WTC11 (cell line): Measurements from ENCODE around the gene MYO15A. TPM values are rescaled to one million over a fixed set of nuclear protein-coding genes. Genes with fewer than 3 reads are reported as not detected.

ENCODE experiments used
- ATAC-seq: fragments of 200-7000 bp; cut with Tn5 transposase; 2 replicates; pipeline ENCODE4 v1.10.0; 2021; ENCODE audit warnings: mild to moderate bottlenecking, moderate library complexity
- CTCF ChIA-PET: fragments of 300-600 bp; sonication (Branson Sonifier 250); formaldehyde crosslinking; loops from one replicate; lab custom pipeline; 2021; ENCODE audit warnings: antibody characterized with exemption; lab: Charles Lee
- POLR2A ChIA-PET: fragments of 350-600 bp; sonication (Branson Sonifier 250); formaldehyde crosslinking; loops from one replicate; lab custom pipeline; 2021; ENCODE audit warnings: antibody characterized with exemption; lab: Charles Lee
- DNase-seq: peaks from one replicate; pipeline ENCODE4 v3.0.0; 2021; ENCODE audit warnings: low spot score
- H3K27ac Mint-ChIP-seq: 2 replicates; pipeline ENCODE4 v1.8.0; 2021; ENCODE audit warnings: mixed read lengths
- H3K27me3 Mint-ChIP-seq: 2 replicates; pipeline ENCODE4 v1.8.0; 2021; ENCODE audit warnings: low read depth, mild to moderate bottlenecking, moderate library complexity, mixed read lengths
- H3K36me3 Mint-ChIP-seq: 2 replicates; pipeline ENCODE4 v1.8.0; 2021; ENCODE audit warnings: mixed read lengths
- H3K4me1 Mint-ChIP-seq: 2 replicates; pipeline ENCODE4 v1.8.0; 2022; ENCODE audit warnings: mixed read lengths
- H3K4me3 Mint-ChIP-seq: 2 replicates; pipeline ENCODE4 v1.8.0; 2021; ENCODE audit warnings: mild to moderate bottlenecking, moderate library complexity, mixed read lengths
- H3K9me3 Mint-ChIP-seq: 2 replicates; pipeline ENCODE4 v1.8.0; 2021; ENCODE audit warnings: mixed read lengths
- ATF1 ChIP-seq: sonication (generic); formaldehyde crosslinking; IDR thresholded peaks from 2 replicates; pipeline ENCODE4 v1.8.1; 2023; ENCODE audit warnings: mild to moderate bottlenecking, moderate library complexity, missing genetic modification reagents
- CBFB ChIP-seq: sonication (generic); formaldehyde crosslinking; IDR thresholded peaks from 2 replicates; pipeline ENCODE4 v1.8.1; 2022; ENCODE audit warnings: mild to moderate bottlenecking, low read depth, missing genetic modification reagents
- ELF4 ChIP-seq: sonication (generic); formaldehyde crosslinking; IDR thresholded peaks from 2 replicates; pipeline ENCODE4 v1.8.1; 2022; ENCODE audit warnings: low read depth, mild to moderate bottlenecking, moderate library complexity, missing genetic modification reagents
- EMX1 ChIP-seq: fragments of 250-450 bp; sonication (Bioruptor Pico); IDR thresholded peaks from 2 replicates; pipeline ENCODE4 v1.8.0; 2021; ENCODE audit warnings: mild to moderate bottlenecking
- GABPB1 ChIP-seq: sonication (generic); formaldehyde crosslinking; IDR thresholded peaks from 2 replicates; pipeline ENCODE4 v1.8.1; 2023; ENCODE audit warnings: mild to moderate bottlenecking, missing genetic modification reagents
- IRF2 ChIP-seq: sonication (generic); formaldehyde crosslinking; IDR thresholded peaks from 2 replicates; pipeline ENCODE4 v1.8.0; 2022; ENCODE audit warnings: low read depth, missing genetic modification reagents, borderline replicate concordance
- NFATC4 ChIP-seq: fragments of 250-450 bp; sonication (Bioruptor Pico); IDR thresholded peaks from 2 replicates; pipeline ENCODE4 v1.9.0; 2021; ENCODE audit warnings: mild to moderate bottlenecking
- NFE2L1 ChIP-seq: sonication (generic); formaldehyde crosslinking; IDR thresholded peaks from 2 replicates; pipeline ENCODE4 v1.8.1; 2023; ENCODE audit warnings: missing genetic modification reagents
- PRRX2 ChIP-seq: fragments of 250-450 bp; sonication (Bioruptor Pico); IDR thresholded peaks from 2 replicates; pipeline ENCODE4 v1.8.0; 2021; ENCODE audit warnings: mild to moderate bottlenecking
- RELA ChIP-seq: sonication (generic); formaldehyde crosslinking; IDR thresholded peaks from 2 replicates; pipeline ENCODE4 v1.8.1; 2022; ENCODE audit warnings: missing genetic modification reagents, mild to moderate bottlenecking, borderline replicate concordance
- ZBTB21 ChIP-seq: sonication (generic); formaldehyde crosslinking; IDR thresholded peaks from 2 replicates; pipeline ENCODE4 v1.8.1; 2023; ENCODE audit warnings: mild to moderate bottlenecking, missing genetic modification reagents, borderline replicate concordance
- ZNF671 ChIP-seq: fragments of 250-450 bp; sonication (Bioruptor Pico); IDR thresholded peaks from 2 replicates; pipeline ENCODE4 v1.8.0; 2021; ENCODE audit warnings: mild to moderate bottlenecking
- total RNA-seq: library from RNA; stranded (reverse); gene quantifications from 3 replicates; pipeline ENCODE4 v1.2.3, GENCODE V29; 2021
- TF ChIP-seq, protein P1 (sequence below): sonication (generic); formaldehyde crosslinking; IDR thresholded peaks from 2 replicates; pipeline ENCODE4 v1.8.0; 2022; ENCODE audit warnings: missing genetic modification reagents
- TF ChIP-seq, protein P2 (sequence below): sonication (generic); formaldehyde crosslinking; conservative IDR thresholded peaks from 2 replicates; pipeline ENCODE4 v1.8.1; 2023; ENCODE audit warnings: mild to moderate bottlenecking, low read depth, missing genetic modification reagents, moderate library complexity
- TF ChIP-seq, protein P3 (sequence below): sonication (generic); formaldehyde crosslinking; IDR thresholded peaks from 2 replicates; pipeline ENCODE4 v1.8.0; 2023; ENCODE audit warnings: mild to moderate bottlenecking, missing genetic modification reagents
- TF ChIP-seq, protein P4 (sequence below): sonication (generic); formaldehyde crosslinking; IDR thresholded peaks from 2 replicates; pipeline ENCODE4 v1.8.0; 2022; ENCODE audit warnings: mild to moderate bottlenecking, missing genetic modification reagents

The MYO15A gene
- total RNA-seq, 1 experiment from 2014 or later = 2.6 TPM

DNA sequence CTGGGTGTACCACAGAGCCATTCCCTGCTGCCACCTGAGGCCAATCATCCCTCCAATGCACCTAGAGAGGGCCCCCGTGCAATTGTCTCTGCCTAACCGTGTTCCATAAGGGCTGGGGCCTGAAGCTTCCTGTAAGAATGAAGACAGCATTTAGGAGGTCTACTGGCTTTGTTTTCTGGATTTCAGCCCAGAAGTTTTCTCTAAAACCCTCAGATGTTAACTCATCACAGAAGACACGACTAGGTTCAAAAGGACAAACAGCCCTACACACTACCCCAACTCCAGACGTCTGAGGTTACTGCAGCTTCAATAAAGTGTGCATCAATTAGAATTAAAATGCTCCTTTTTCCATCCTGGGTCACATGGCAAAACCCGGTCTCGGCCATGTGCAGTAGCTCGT is 31.6 kb upstream of the MYO15A start:
- CTCF ChIA-PET = no interaction called here

DNA sequence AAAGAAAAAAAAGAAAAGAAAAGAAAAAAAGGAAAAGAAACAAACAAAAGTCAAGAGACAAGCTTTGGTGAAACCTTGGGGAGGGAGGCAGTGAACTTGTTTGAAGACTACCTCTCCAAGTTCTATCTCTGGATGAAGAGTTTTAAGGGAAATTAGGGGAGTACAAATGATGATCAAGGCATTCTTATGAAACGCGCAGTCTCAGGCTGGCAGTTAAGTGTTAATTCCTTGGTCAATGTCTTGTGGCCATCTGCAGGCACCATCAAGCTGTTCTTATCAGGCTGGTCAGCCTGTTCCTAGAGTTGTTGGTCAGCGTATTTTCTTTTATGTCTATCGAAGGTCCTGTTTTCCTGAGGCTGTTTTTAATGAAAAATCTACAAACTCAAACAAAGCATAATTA is 29.0 kb upstream of the MYO15A start:
- H3K27ac Mint-ChIP-seq = no peak overlapping the region
- H3K36me3 Mint-ChIP-seq = no peaks in the 10 kb centered on the region
- CTCF ChIA-PET = interaction anchor here (0.6 to 0.7 kb wide), 2 partner anchors 158 to 256 kb away, joined by 3 to 4 read pairs; no protein-coding TSS in a partner anchor
- H3K27me3 Mint-ChIP-seq = peaks cover 9% of the 10 kb centered on the region; the same call in 1 of the 2 replicates
- ATAC-seq = no peak
- H3K4me3 Mint-ChIP-seq = no peak overlapping the region
- H3K4me1 Mint-ChIP-seq = no peaks in the 10 kb centered on the region
- DNase-seq = no peak
- H3K9me3 Mint-ChIP-seq = no peaks in the 10 kb centered on the region
- TF ChIP-seq, protein P1, sequence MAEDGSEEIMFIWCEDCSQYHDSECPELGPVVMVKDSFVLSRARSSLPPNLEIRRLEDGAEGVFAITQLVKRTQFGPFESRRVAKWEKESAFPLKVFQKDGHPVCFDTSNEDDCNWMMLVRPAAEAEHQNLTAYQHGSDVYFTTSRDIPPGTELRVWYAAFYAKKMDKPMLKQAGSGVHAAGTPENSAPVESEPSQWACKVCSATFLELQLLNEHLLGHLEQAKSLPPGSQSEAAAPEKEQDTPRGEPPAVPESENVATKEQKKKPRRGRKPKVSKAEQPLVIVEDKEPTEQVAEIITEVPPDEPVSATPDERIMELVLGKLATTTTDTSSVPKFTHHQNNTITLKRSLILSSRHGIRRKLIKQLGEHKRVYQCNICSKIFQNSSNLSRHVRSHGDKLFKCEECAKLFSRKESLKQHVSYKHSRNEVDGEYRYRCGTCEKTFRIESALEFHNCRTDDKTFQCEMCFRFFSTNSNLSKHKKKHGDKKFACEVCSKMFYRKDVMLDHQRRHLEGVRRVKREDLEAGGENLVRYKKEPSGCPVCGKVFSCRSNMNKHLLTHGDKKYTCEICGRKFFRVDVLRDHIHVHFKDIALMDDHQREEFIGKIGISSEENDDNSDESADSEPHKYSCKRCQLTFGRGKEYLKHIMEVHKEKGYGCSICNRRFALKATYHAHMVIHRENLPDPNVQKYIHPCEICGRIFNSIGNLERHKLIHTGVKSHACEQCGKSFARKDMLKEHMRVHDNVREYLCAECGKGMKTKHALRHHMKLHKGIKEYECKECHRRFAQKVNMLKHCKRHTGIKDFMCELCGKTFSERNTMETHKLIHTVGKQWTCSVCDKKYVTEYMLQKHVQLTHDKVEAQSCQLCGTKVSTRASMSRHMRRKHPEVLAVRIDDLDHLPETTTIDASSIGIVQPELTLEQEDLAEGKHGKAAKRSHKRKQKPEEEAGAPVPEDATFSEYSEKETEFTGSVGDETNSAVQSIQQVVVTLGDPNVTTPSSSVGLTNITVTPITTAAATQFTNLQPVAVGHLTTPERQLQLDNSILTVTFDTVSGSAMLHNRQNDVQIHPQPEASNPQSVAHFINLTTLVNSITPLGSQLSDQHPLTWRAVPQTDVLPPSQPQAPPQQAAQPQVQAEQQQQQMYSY (CRISPR knock-in tag) = no peak
- TF ChIP-seq NFE2L1 (CRISPR knock-in tag) (no peak), EMX1 (CRISPR knock-in tag) (no peak), ZNF671 (CRISPR knock-in tag) (no peak), ELF4 (no peak), CBFB (CRISPR knock-in tag) (no peak)
- TF ChIP-seq, protein P2, sequence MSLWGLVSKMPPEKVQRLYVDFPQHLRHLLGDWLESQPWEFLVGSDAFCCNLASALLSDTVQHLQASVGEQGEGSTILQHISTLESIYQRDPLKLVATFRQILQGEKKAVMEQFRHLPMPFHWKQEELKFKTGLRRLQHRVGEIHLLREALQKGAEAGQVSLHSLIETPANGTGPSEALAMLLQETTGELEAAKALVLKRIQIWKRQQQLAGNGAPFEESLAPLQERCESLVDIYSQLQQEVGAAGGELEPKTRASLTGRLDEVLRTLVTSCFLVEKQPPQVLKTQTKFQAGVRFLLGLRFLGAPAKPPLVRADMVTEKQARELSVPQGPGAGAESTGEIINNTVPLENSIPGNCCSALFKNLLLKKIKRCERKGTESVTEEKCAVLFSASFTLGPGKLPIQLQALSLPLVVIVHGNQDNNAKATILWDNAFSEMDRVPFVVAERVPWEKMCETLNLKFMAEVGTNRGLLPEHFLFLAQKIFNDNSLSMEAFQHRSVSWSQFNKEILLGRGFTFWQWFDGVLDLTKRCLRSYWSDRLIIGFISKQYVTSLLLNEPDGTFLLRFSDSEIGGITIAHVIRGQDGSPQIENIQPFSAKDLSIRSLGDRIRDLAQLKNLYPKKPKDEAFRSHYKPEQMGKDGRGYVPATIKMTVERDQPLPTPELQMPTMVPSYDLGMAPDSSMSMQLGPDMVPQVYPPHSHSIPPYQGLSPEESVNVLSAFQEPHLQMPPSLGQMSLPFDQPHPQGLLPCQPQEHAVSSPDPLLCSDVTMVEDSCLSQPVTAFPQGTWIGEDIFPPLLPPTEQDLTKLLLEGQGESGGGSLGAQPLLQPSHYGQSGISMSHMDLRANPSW (CRISPR knock-in tag) = no peak
- TF ChIP-seq, protein P3, sequence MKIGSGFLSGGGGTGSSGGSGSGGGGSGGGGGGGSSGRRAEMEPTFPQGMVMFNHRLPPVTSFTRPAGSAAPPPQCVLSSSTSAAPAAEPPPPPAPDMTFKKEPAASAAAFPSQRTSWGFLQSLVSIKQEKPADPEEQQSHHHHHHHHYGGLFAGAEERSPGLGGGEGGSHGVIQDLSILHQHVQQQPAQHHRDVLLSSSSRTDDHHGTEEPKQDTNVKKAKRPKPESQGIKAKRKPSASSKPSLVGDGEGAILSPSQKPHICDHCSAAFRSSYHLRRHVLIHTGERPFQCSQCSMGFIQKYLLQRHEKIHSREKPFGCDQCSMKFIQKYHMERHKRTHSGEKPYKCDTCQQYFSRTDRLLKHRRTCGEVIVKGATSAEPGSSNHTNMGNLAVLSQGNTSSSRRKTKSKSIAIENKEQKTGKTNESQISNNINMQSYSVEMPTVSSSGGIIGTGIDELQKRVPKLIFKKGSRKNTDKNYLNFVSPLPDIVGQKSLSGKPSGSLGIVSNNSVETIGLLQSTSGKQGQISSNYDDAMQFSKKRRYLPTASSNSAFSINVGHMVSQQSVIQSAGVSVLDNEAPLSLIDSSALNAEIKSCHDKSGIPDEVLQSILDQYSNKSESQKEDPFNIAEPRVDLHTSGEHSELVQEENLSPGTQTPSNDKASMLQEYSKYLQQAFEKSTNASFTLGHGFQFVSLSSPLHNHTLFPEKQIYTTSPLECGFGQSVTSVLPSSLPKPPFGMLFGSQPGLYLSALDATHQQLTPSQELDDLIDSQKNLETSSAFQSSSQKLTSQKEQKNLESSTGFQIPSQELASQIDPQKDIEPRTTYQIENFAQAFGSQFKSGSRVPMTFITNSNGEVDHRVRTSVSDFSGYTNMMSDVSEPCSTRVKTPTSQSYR (CRISPR knock-in tag) = no peak
- POLR2A ChIA-PET = interaction anchor here (0.6 kb wide), 1 partner anchor 1160 kb away, joined by 3 read pairs; no protein-coding TSS in a partner anchor

More for the DNA sequence above, 31.6 kb upstream of the MYO15A start:
- Mint-ChIP-seq H3K9me3 (no peaks in the 10 kb centered on the region), H3K4me3 (no peak overlapping the region), H3K36me3 (no peaks in the 10 kb centered on the region)
- POLR2A ChIA-PET = no interaction called here
- TF ChIP-seq ZBTB21 (CRISPR knock-in tag) (no peak), IRF2 (CRISPR knock-in tag) (no peak), RELA (CRISPR knock-in tag) (no peak), ATF1 (no peak), GABPB1 (no peak), NFATC4 (CRISPR knock-in tag) (no peak), PRRX2 (CRISPR knock-in tag) (no peak)
- TF ChIP-seq, protein P4, sequence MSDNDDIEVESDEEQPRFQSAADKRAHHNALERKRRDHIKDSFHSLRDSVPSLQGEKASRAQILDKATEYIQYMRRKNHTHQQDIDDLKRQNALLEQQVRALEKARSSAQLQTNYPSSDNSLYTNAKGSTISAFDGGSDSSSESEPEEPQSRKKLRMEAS = no peak
- TF ChIP-seq, all 79 proteins: peak for 0
- peaks cover 9% of the 10 kb centered on the region; the same call in 1 of the 2 replicates for H3K27me3 Mint-ChIP-seq
- DNase-seq = no peak
- no peaks in the 10 kb centered on the region for H3K4me1 Mint-ChIP-seq
- no peak for ATAC-seq
- H3K27ac Mint-ChIP-seq = no peak overlapping the region
